HepG2 (cell line): ENCODE data around the gene BLID. TPM values are rescaled to one million over a fixed set of nuclear protein-coding genes. Genes with fewer than 3 reads are reported as not detected.

ENCODE experiments used
- ATAC-seq: fragments of 200-7000 bp; cut with Tn5 transposase; 3 replicates; pipeline ENCODE4 v1.9.1; 2020; ENCODE audit warnings: mild to moderate bottlenecking, moderate library complexity
- BruUV-seq: library from RNA; stranded (reverse); fragments of 400-500 nt; replicated peaks from 2 replicates; lab custom pipeline; 2021; lab: Mats Ljungman, UMichigan
- CTCF ChIA-PET: fragments of 300-600 bp; formaldehyde crosslinking; extraction: SDS; loops from one replicate; lab custom pipeline; 2021; ENCODE audit warnings: low total read pairs, inconsistent platforms, low intra/inter-chr PET ratio; lab: Yijun Ruan, JAX
- POLR2A ChIA-PET: fragments of 350-600 bp; sonication (Branson Sonifier 250); formaldehyde crosslinking; loops from one replicate; lab custom pipeline; 2020; ENCODE audit warnings: antibody characterized with exemption, inconsistent platforms; lab: Yijun Ruan, JAX
- DNase-seq: peaks from one replicate; pipeline ENCODE4 v3.0.0-alpha.2; 2015; ENCODE audit warnings: low spot score
- FAIRE-seq: peaks from 3 replicates; lab custom pipeline; 2011; peaks lifted over from hg19 to GRCh38; lab: Jason Lieb, UNC
- H2AFZ ChIP-seq: one replicate; pipeline ENCODE4 v1.6.1; 2011; ENCODE audit warnings: low read length, inconsistent platforms
- H3K27ac ChIP-seq: fragments of 300-600 bp; 3 replicates; pipeline ENCODE4 v1.8.0; 2011; ENCODE audit warnings: mixed run types, mild to moderate bottlenecking, mixed read lengths, low read length, inconsistent platforms; ENCODE audit not compliant: insufficient read depth; ENCODE audit errors: extremely low read length
- H3K27me3 ChIP-seq, 2 experiments: fragments of 200-600 bp in 1 of 2; 2 replicates in 1 of 2; 3 replicates in 1 of 2; pipeline versions ENCODE4 v1.6.0 to v1.8.0; 2011; ENCODE audit warnings: low read length in 2 of 2, mild to moderate bottlenecking in 2 of 2, moderate library complexity in 2 of 2, inconsistent platforms in 1 of 2; ENCODE audit not compliant: insufficient read depth in 2 of 2, control insufficient read depth in 1 of 2
- H3K36me3 ChIP-seq, 2 experiments: fragments of 200-600 bp in 1 of 2; replicated peaks in 1 of 2; 2 replicates in 1 of 2; 3 replicates in 1 of 2; pipeline versions ENCODE4 v1.5.1 to v1.8.0; 2011; ENCODE audit warnings: low read length in 2 of 2, inconsistent platforms in 1 of 2; ENCODE audit not compliant: insufficient read depth in 2 of 2, control insufficient read depth in 1 of 2
- H3K4me1 ChIP-seq: 2 replicates; pipeline ENCODE4 v1.5.1; 2012; ENCODE audit warnings: low read length, inconsistent platforms; ENCODE audit not compliant: insufficient read depth
- H3K4me2 ChIP-seq: 2 replicates; pipeline ENCODE4 v1.6.0; 2011; ENCODE audit warnings: low read depth, low read length, inconsistent platforms
- H3K4me3 ChIP-seq, 3 experiments: fragments of 200-600 bp in 1 of 3; sonication (generic), shearing (Covaris generic) in 1 of 3; replicated peaks in 1 of 3; 2 replicates each; pipeline ENCODE4 v1.5.1; 2011 to 2016; ENCODE audit warnings: low read length in 3 of 3, inconsistent platforms in 2 of 3, low read depth in 2 of 3, mild to moderate bottlenecking in 2 of 3, control low read depth in 1 of 3, mixed read lengths in 1 of 3; ENCODE audit not compliant: insufficient read depth in 1 of 3
- H3K79me2 ChIP-seq: one replicate; pipeline ENCODE4 v1.6.1; 2011; ENCODE audit warnings: low read length, inconsistent platforms; ENCODE audit not compliant: insufficient read depth
- H3K9ac ChIP-seq: 2 replicates; pipeline ENCODE4 v1.6.0; 2011; ENCODE audit warnings: mild to moderate bottlenecking, low read depth, low read length, inconsistent platforms; ENCODE audit not compliant: insufficient read depth
- H3K9me3 ChIP-seq: 2 replicates; pipeline ENCODE4 v1.5.1; 2012; ENCODE audit warnings: mild to moderate bottlenecking, low read length
- H4K20me1 ChIP-seq: 2 replicates; pipeline ENCODE4 v1.6.0; 2011; ENCODE audit warnings: inconsistent platforms, mild to moderate bottlenecking, low read length, moderate library complexity; ENCODE audit not compliant: insufficient read depth
- MED13 ChIP-seq: sonication (generic); formaldehyde crosslinking; IDR thresholded peaks from 2 replicates; pipeline ENCODE4 v1.5.0; 2020; ENCODE audit warnings: missing genetic modification reagents
- TSC22D2 ChIP-seq: sonication (generic); formaldehyde crosslinking; IDR thresholded peaks from 2 replicates; pipeline ENCODE4 v1.5.1; 2020; ENCODE audit warnings: missing genetic modification reagents, mild to moderate bottlenecking, borderline replicate concordance
- ZNF17 ChIP-seq: sonication (generic); formaldehyde crosslinking; IDR thresholded peaks from 2 replicates; pipeline ENCODE4 v1.5.0; 2020; ENCODE audit warnings: mild to moderate bottlenecking, missing genetic modification reagents
- ZNF362 ChIP-seq: sonication (generic); formaldehyde crosslinking; IDR thresholded peaks from 2 replicates; pipeline ENCODE4 v1.4.0; 2020; ENCODE audit warnings: missing genetic modification reagents, mild to moderate bottlenecking, borderline replicate concordance
- WGBS: methylation state at CpG from one replicate; pipeline ENCODE4 v1.1.6; 2017; ENCODE audit warnings: low lambda C conversion rate; 5-methylcytosine and 5-hydroxymethylcytosine counted together
- in situ Hi-C: cut with HindIII; loops from 2 replicates; pipeline ENCODE4 v1.10.0; 2017; ENCODE audit warnings: low pct_unique_long_range_greater_than_20kb; ENCODE audit not compliant: extremely low pct_ligation_motif_present
- intact Hi-C: fragments of 100-400 bp; cut with micrococcal nuclease; formaldehyde crosslinking; loops from one replicate; pipeline ENCODE4 v1.10.0; 2022; ENCODE audit not compliant: unreplicated experiment
- polyA plus RNA-seq, 8 experiments: library from polyadenylated mRNA; depleted of rRNA in 3 of 8; stranded (reverse) in 7 of 8; unstranded in 1 of 8; fragments of >200 nt; fragmentation: Illumina TruSeq in 4 of 8; extraction: Trizol in 4 of 8; gene quantifications; 2 replicates each; pipeline versions ENCODE4 v1.2.1 to v1.2.3, GENCODE V29; 2011 to 2016; ENCODE audit warnings: low read depth in 4 of 8, missing spikeins in 1 of 8, mixed read lengths in 1 of 8; ENCODE audit not compliant: insufficient read depth in 1 of 8
- total RNA-seq, 5 experiments: library from RNA; depleted of rRNA; stranded (reverse); fragments of >200 nt; fragmentation: Illumina TruSeq; extraction: Trizol; gene quantifications; 2 replicates each; pipeline ENCODE4 v1.2.3, GENCODE V29; 2016; ENCODE audit warnings: low read depth in 1 of 5
- TF ChIP-seq, protein P1 (sequence below), 2 experiments: sonication (generic) in 1 of 2; formaldehyde crosslinking in 1 of 2; IDR thresholded peaks; 2 replicates each; pipeline versions ENCODE4 v1.6.1 to v1.9.0; 2014 to 2022; ENCODE audit warnings: antibody characterized with exemption in 1 of 2, borderline replicate concordance in 1 of 2, inconsistent platforms in 1 of 2, low read depth in 1 of 2, missing genetic modification reagents in 1 of 2
- TF ChIP-seq, protein P2 (sequence below): sonication (generic); formaldehyde crosslinking; IDR thresholded peaks from 2 replicates; pipeline ENCODE4 v1.5.0; 2020; ENCODE audit warnings: missing genetic modification reagents, mild to moderate bottlenecking, borderline replicate concordance

BLID gene
- total and polyA plus RNA-seq, 2 of the 13 experiments (the other 11 are each of a cell fraction or from before 2014, with no cell fraction given), result not detected

- DNase-seq (no peak), FAIRE-seq (no peak), ATAC-seq (no peak)
- CTCF ChIA-PET, result no interaction called here
- Histone ChIP-seq H3K27ac (no peak overlapping the region), H3K4me1 (no peaks in the 10 kb centered on the region), H4K20me1 (no peaks in the 10 kb centered on the region), H2AFZ (no peak overlapping the region), H3K9ac (no peak overlapping the region), H3K36me3 (no peaks in the 10 kb centered on the region), H3K27me3 (no peaks in the 10 kb centered on the region), H3K9me3 (no peaks in the 10 kb centered on the region), H3K79me2 (no peaks in the 10 kb centered on the region), H3K4me3 (no peak overlapping the region), H3K4me2 (no peak overlapping the region)
- intact Hi-C loops, result no loop called here
- POLR2A ChIA-PET, result no interaction called here
- in situ Hi-C loops, result loop anchor here (10.0 kb wide), 1 partner anchor 459 kb away; no protein-coding TSS in a partner anchor
- WGBS, result 48% methylated on average over 8 of the region's 8 CpGs
- no TSS peak for BruUV-seq
- TF ChIP-seq, protein P1, sequence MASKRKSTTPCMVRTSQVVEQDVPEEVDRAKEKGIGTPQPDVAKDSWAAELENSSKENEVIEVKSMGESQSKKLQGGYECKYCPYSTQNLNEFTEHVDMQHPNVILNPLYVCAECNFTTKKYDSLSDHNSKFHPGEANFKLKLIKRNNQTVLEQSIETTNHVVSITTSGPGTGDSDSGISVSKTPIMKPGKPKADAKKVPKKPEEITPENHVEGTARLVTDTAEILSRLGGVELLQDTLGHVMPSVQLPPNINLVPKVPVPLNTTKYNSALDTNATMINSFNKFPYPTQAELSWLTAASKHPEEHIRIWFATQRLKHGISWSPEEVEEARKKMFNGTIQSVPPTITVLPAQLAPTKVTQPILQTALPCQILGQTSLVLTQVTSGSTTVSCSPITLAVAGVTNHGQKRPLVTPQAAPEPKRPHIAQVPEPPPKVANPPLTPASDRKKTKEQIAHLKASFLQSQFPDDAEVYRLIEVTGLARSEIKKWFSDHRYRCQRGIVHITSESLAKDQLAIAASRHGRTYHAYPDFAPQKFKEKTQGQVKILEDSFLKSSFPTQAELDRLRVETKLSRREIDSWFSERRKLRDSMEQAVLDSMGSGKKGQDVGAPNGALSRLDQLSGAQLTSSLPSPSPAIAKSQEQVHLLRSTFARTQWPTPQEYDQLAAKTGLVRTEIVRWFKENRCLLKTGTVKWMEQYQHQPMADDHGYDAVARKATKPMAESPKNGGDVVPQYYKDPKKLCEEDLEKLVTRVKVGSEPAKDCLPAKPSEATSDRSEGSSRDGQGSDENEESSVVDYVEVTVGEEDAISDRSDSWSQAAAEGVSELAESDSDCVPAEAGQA (IDR thresholded peaks at IDR 0.05; ENCODE audit: low read depth), result no peak
- TF ChIP-seq, protein P1 (CRISPR knock-in tag; IDR thresholded peaks at IDR 0.05; ENCODE audit: borderline replicate concordance), result no peak
- no peak for TF ChIP-seq TSC22D2 (CRISPR knock-in tag)
- no peak for TF ChIP-seq ZNF17 (CRISPR knock-in tag)
- no peak for TF ChIP-seq ZNF362 (CRISPR knock-in tag)
- TF ChIP-seq, protein P2, sequence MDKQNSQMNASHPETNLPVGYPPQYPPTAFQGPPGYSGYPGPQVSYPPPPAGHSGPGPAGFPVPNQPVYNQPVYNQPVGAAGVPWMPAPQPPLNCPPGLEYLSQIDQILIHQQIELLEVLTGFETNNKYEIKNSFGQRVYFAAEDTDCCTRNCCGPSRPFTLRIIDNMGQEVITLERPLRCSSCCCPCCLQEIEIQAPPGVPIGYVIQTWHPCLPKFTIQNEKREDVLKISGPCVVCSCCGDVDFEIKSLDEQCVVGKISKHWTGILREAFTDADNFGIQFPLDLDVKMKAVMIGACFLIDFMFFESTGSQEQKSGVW, result no peak
- TF ChIP-seq MED13 (CRISPR knock-in tag), result no peak
Measured at GRCh38 chr11:122113836-122114825, 1.9 kb downstream of the BLID start.
